ENCODE data around the gene POM121L2.

Gene POM121L2

GRCh38 chr6:27312146-27312949 lies at the start of gene POM121L2:
POM121L2 (minus strand) TSS chr6:27312273; CDS start chr6:27312170, 103 bp downstream.
- peak; percentile 72 for DNase-seq

- DNase-seq, result no peak
Observed at GRCh38 chr6:27359231-27359630, 47.2 kb upstream of the POM121L2 start.

- DNase-seq, result no peak
Observed at GRCh38 chr6:27358786-27359185, 46.7 kb upstream of the POM121L2 start.

- DNase-seq, result no peak
Observed at GRCh38 chr6:27352850-27353249, 40.8 kb upstream of the POM121L2 start.

GRCh38 chr6:27334141-27334540 lies 22.1 kb upstream of the POM121L2 start:
- no peak for DNase-seq

- DNase-seq, result no peak
Observed at GRCh38 chr6:27333642-27334040, 21.6 kb upstream of the POM121L2 start.

GRCh38 chr6:27332692-27333641 lies 20.9 kb upstream of the POM121L2 start:
- peak; percentile 81 for DNase-seq

GRCh38 chr6:27327023-27327738 lies 15.1 kb upstream of the POM121L2 start:
- DNase-seq, result no peak

GRCh38 chr6:27321901-27322300 lies 9.8 kb upstream of the POM121L2 start:
- no peak for DNase-seq

- DNase-seq, result no peak
Observed at GRCh38 chr6:27321370-27321769, 9.3 kb upstream of the POM121L2 start.

GRCh38 chr6:27318973-27319372 lies 6.9 kb upstream of the POM121L2 start:
- no peak for DNase-seq

- DNase-seq, result no peak
Observed at GRCh38 chr6:27314046-27314445, 2.0 kb upstream of the POM121L2 start.

GRCh38 chr6:27312950-27313271 lies 838 bp upstream of the POM121L2 start:
- no peak for DNase-seq

- no peak for DNase-seq
Observed at GRCh38 chr6:27311806-27312145, 297 bp downstream of the POM121L2 start.

GRCh38 chr6:27303613-27304272 lies 8.3 kb downstream of the POM121L2 start:
- no peak for DNase-seq

- peak; percentile 67 for DNase-seq
Observed at GRCh38 chr6:27297857-27298730, 14.0 kb downstream of the POM121L2 start.

- no peak for DNase-seq
Observed at GRCh38 chr6:27297484-27297856, 14.6 kb downstream of the POM121L2 start.

GRCh38 chr6:27296106-27296783 lies 15.8 kb downstream of the POM121L2 start:
- DNase-seq, result no peak

- peak; percentile 52 for DNase-seq
Observed at GRCh38 chr6:27295301-27296079, 16.6 kb downstream of the POM121L2 start.

GRCh38 chr6:27294409-27294808 lies 17.7 kb downstream of the POM121L2 start:
- DNase-seq, result no peak
